HepG2 (cell line): ENCODE data around the gene SPATA32. TPM values are rescaled to one million over a fixed set of nuclear protein-coding genes. Genes with fewer than 3 reads are reported as not detected.

Experiments used
- ATAC-seq: fragments of 200-7000 bp; cut with Tn5 transposase; 3 replicates; pipeline ENCODE4 v1.9.1; 2020; ENCODE audit warnings: mild to moderate bottlenecking, moderate library complexity
- BruUV-seq: library from RNA; stranded (reverse); fragments of 400-500 nt; replicated peaks from 2 replicates; lab custom pipeline; 2021; lab: Mats Ljungman, UMichigan
- CTCF ChIA-PET: fragments of 300-600 bp; formaldehyde crosslinking; extraction: SDS; loops from one replicate; lab custom pipeline; 2021; ENCODE audit warnings: low total read pairs, inconsistent platforms, low intra/inter-chr PET ratio; lab: Yijun Ruan, JAX
- POLR2A ChIA-PET: fragments of 350-600 bp; sonication (Branson Sonifier 250); formaldehyde crosslinking; loops from one replicate; lab custom pipeline; 2020; ENCODE audit warnings: antibody characterized with exemption, inconsistent platforms; lab: Yijun Ruan, JAX
- DNase-seq: peaks from one replicate; pipeline ENCODE4 v3.0.0-alpha.2; 2015; ENCODE audit warnings: low spot score
- FAIRE-seq: peaks from 3 replicates; lab custom pipeline; 2011; peaks lifted over from hg19 to GRCh38; lab: Jason Lieb, UNC
- H2AFZ ChIP-seq: one replicate; pipeline ENCODE4 v1.6.1; 2011; ENCODE audit warnings: low read length, inconsistent platforms
- H3K27ac ChIP-seq: fragments of 300-600 bp; 3 replicates; pipeline ENCODE4 v1.8.0; 2011; ENCODE audit warnings: mixed run types, mild to moderate bottlenecking, mixed read lengths, low read length, inconsistent platforms; ENCODE audit not compliant: insufficient read depth; ENCODE audit errors: extremely low read length
- H3K27me3 ChIP-seq, 2 experiments: fragments of 200-600 bp in 1 of 2; 2 replicates in 1 of 2; 3 replicates in 1 of 2; pipeline versions ENCODE4 v1.6.0 to v1.8.0; 2011; ENCODE audit warnings: low read length in 2 of 2, mild to moderate bottlenecking in 2 of 2, moderate library complexity in 2 of 2, inconsistent platforms in 1 of 2; ENCODE audit not compliant: insufficient read depth in 2 of 2, control insufficient read depth in 1 of 2
- H3K36me3 ChIP-seq, 2 experiments: fragments of 200-600 bp in 1 of 2; replicated peaks in 1 of 2; 2 replicates in 1 of 2; 3 replicates in 1 of 2; pipeline versions ENCODE4 v1.5.1 to v1.8.0; 2011; ENCODE audit warnings: low read length in 2 of 2, inconsistent platforms in 1 of 2; ENCODE audit not compliant: insufficient read depth in 2 of 2, control insufficient read depth in 1 of 2
- H3K4me1 ChIP-seq: 2 replicates; pipeline ENCODE4 v1.5.1; 2012; ENCODE audit warnings: low read length, inconsistent platforms; ENCODE audit not compliant: insufficient read depth
- H3K4me2 ChIP-seq: 2 replicates; pipeline ENCODE4 v1.6.0; 2011; ENCODE audit warnings: low read depth, low read length, inconsistent platforms
- H3K4me3 ChIP-seq, 3 experiments: fragments of 200-600 bp in 1 of 3; sonication (generic), shearing (Covaris generic) in 1 of 3; replicated peaks in 1 of 3; 2 replicates each; pipeline ENCODE4 v1.5.1; 2011 to 2016; ENCODE audit warnings: low read length in 3 of 3, inconsistent platforms in 2 of 3, low read depth in 2 of 3, mild to moderate bottlenecking in 2 of 3, control low read depth in 1 of 3, mixed read lengths in 1 of 3; ENCODE audit not compliant: insufficient read depth in 1 of 3
- H3K79me2 ChIP-seq: one replicate; pipeline ENCODE4 v1.6.1; 2011; ENCODE audit warnings: low read length, inconsistent platforms; ENCODE audit not compliant: insufficient read depth
- H3K9ac ChIP-seq: 2 replicates; pipeline ENCODE4 v1.6.0; 2011; ENCODE audit warnings: mild to moderate bottlenecking, low read depth, low read length, inconsistent platforms; ENCODE audit not compliant: insufficient read depth
- H3K9me3 ChIP-seq: 2 replicates; pipeline ENCODE4 v1.5.1; 2012; ENCODE audit warnings: mild to moderate bottlenecking, low read length
- H4K20me1 ChIP-seq: 2 replicates; pipeline ENCODE4 v1.6.0; 2011; ENCODE audit warnings: inconsistent platforms, mild to moderate bottlenecking, low read length, moderate library complexity; ENCODE audit not compliant: insufficient read depth
- ADNP ChIP-seq: sonication (generic); formaldehyde crosslinking; IDR thresholded peaks from 2 replicates; pipeline ENCODE4 v1.4.0; 2020; ENCODE audit warnings: missing genetic modification reagents
- ARHGAP35 ChIP-seq: sonication (generic); formaldehyde crosslinking; IDR thresholded peaks from 2 replicates; pipeline ENCODE4 v1.9.0; 2022; ENCODE audit warnings: mild to moderate bottlenecking, inconsistent platforms, moderate library complexity, missing genetic modification reagents, borderline replicate concordance
- CEBPG ChIP-seq: IDR thresholded peaks from 2 replicates; pipeline ENCODE4 v1.6.1; 2016
- ELF3 ChIP-seq: IDR thresholded peaks from 2 replicates; pipeline ENCODE4 v1.6.1; 2016; ENCODE audit warnings: missing genetic modification reagents, missing compliant biosample characterization
- HDAC2 ChIP-seq: sonication (generic); formaldehyde crosslinking; IDR thresholded peaks from 2 replicates; pipeline ENCODE4 v1.4.0; 2020; ENCODE audit warnings: missing genetic modification reagents
- JUND ChIP-seq: sonication (generic); formaldehyde crosslinking; IDR thresholded peaks from 2 replicates; pipeline ENCODE4 v1.8.0; 2022; ENCODE audit warnings: mild to moderate bottlenecking, missing genetic modification reagents
- KDM6A ChIP-seq: IDR thresholded peaks from 2 replicates; pipeline ENCODE4 v1.6.1; 2016; ENCODE audit warnings: low read depth
- NKX3-1 ChIP-seq: sonication (generic); formaldehyde crosslinking; IDR thresholded peaks from 2 replicates; pipeline ENCODE4 v1.5.0; 2020; ENCODE audit warnings: missing genetic modification reagents
- RCOR2 ChIP-seq: IDR thresholded peaks from 2 replicates; pipeline ENCODE4 v1.6.1; 2016; ENCODE audit warnings: missing biosample characterization, missing genetic modification reagents
- RFX3 ChIP-seq: IDR thresholded peaks from 2 replicates; pipeline ENCODE4 v1.6.1; 2016; ENCODE audit warnings: missing biosample characterization, missing genetic modification reagents
- SMARCE1 ChIP-seq: fragments of 450-650 bp; IDR thresholded peaks from 2 replicates; pipeline ENCODE4 v1.6.1; 2017; ENCODE audit warnings: borderline replicate concordance
- ZFP36L2 ChIP-seq: sonication (generic); formaldehyde crosslinking; IDR thresholded peaks from 2 replicates; pipeline ENCODE4 v1.4.0; 2020; ENCODE audit warnings: missing genetic modification reagents
- ZFP82 ChIP-seq: sonication (generic); formaldehyde crosslinking; IDR thresholded peaks from 2 replicates; pipeline ENCODE4 v1.5.1; 2020; ENCODE audit warnings: mild to moderate bottlenecking, missing genetic modification reagents, borderline replicate concordance
- ZNF138 ChIP-seq: sonication (generic); formaldehyde crosslinking; IDR thresholded peaks from 2 replicates; pipeline ENCODE4 v1.5.0; 2020; ENCODE audit warnings: mild to moderate bottlenecking, low read depth, missing genetic modification reagents
- ZNF251 ChIP-seq: sonication (generic); formaldehyde crosslinking; IDR thresholded peaks from 2 replicates; pipeline ENCODE4 v1.9.0; 2021; ENCODE audit warnings: mild to moderate bottlenecking, missing genetic modification reagents
- ZNF550 ChIP-seq: sonication (generic); formaldehyde crosslinking; IDR thresholded peaks from 2 replicates; pipeline ENCODE4 v1.4.0; 2020; ENCODE audit warnings: mild to moderate bottlenecking, missing genetic modification reagents, borderline replicate concordance
- ZNF556 ChIP-seq: sonication (generic); formaldehyde crosslinking; IDR thresholded peaks from 2 replicates; pipeline ENCODE4 v1.4.0; 2020; ENCODE audit warnings: mild to moderate bottlenecking, missing genetic modification reagents, borderline replicate concordance
- ZNF770 ChIP-seq: sonication (generic); formaldehyde crosslinking; IDR thresholded peaks from 2 replicates; pipeline ENCODE4 v1.5.0; 2020; ENCODE audit warnings: mild to moderate bottlenecking, missing genetic modification reagents
- WGBS: methylation state at CpG from one replicate; pipeline ENCODE4 v1.1.6; 2017; ENCODE audit warnings: low lambda C conversion rate; 5-methylcytosine and 5-hydroxymethylcytosine counted together
- in situ Hi-C: cut with HindIII; loops from 2 replicates; pipeline ENCODE4 v1.10.0; 2017; ENCODE audit warnings: low pct_unique_long_range_greater_than_20kb; ENCODE audit not compliant: extremely low pct_ligation_motif_present
- intact Hi-C: fragments of 100-400 bp; cut with micrococcal nuclease; formaldehyde crosslinking; loops from one replicate; pipeline ENCODE4 v1.10.0; 2022; ENCODE audit not compliant: unreplicated experiment
- polyA plus RNA-seq, 8 experiments: library from polyadenylated mRNA; depleted of rRNA in 3 of 8; stranded (reverse) in 7 of 8; unstranded in 1 of 8; fragments of >200 nt; fragmentation: Illumina TruSeq in 4 of 8; extraction: Trizol in 4 of 8; gene quantifications; 2 replicates each; pipeline versions ENCODE4 v1.2.1 to v1.2.3, GENCODE V29; 2011 to 2016; ENCODE audit warnings: low read depth in 4 of 8, missing spikeins in 1 of 8, mixed read lengths in 1 of 8; ENCODE audit not compliant: insufficient read depth in 1 of 8
- total RNA-seq, 5 experiments: library from RNA; depleted of rRNA; stranded (reverse); fragments of >200 nt; fragmentation: Illumina TruSeq; extraction: Trizol; gene quantifications; 2 replicates each; pipeline ENCODE4 v1.2.3, GENCODE V29; 2016; ENCODE audit warnings: low read depth in 1 of 5

SPATA32 gene
- total and polyA plus RNA-seq, 2 of the 13 experiments (the other 11 are each of a cell fraction or from before 2014, with no cell fraction given): not detected

- FAIRE-seq (no peak), DNase-seq (no peak), ATAC-seq (no peak)
- no peaks in the 10 kb centered on the region for H3K27me3 ChIP-seq
- H4K20me1 ChIP-seq: no peaks in the 10 kb centered on the region
- H3K4me2 ChIP-seq: no peak overlapping the region
- H2AFZ ChIP-seq: no peak overlapping the region
- ChIA-PET POLR2A (no interaction called here), CTCF (no interaction called here)
- 96% methylated on average over 2 of the region's 2 CpGs for WGBS
- peaks cover 4% of the 10 kb centered on the region for H3K4me1 ChIP-seq
- no peaks in the 10 kb centered on the region for H3K9me3 ChIP-seq
- TF ChIP-seq JUND (no peak), ELF3 (CRISPR knock-in tag) (no peak), ZNF550 (CRISPR knock-in tag) (no peak), ZNF556 (CRISPR knock-in tag) (no peak), SMARCE1 (no peak), NKX3-1 (no peak), ZFP82 (no peak), ZNF138 (CRISPR knock-in tag) (no peak), ZNF251 (CRISPR knock-in tag) (no peak), ZFP36L2 (CRISPR knock-in tag) (no peak), CEBPG (CRISPR knock-in tag) (no peak), KDM6A (CRISPR knock-in tag) (no peak), ZNF770 (CRISPR knock-in tag) (no peak), RFX3 (CRISPR knock-in tag) (no peak), ARHGAP35 (CRISPR knock-in tag) (no peak), ADNP (CRISPR knock-in tag) (no peak), RCOR2 (no peak), HDAC2 (CRISPR knock-in tag) (no peak)
- H3K79me2 ChIP-seq: peaks cover 26% of the 10 kb centered on the region
- H3K9ac ChIP-seq: no peak overlapping the region
- intact Hi-C loops (no loop called here), in situ Hi-C loops (no loop called here)
- no peaks in the 10 kb centered on the region for H3K36me3 ChIP-seq
- no TSS peak for BruUV-seq
- no peak overlapping the region for H3K4me3 ChIP-seq
- no peak overlapping the region for H3K27ac ChIP-seq
These were observed 37.5 kb upstream of the SPATA32 start for GRCh38 chr17:45299361-45299760.
